ENCODE measurements around the gene SPAG16. TPM values are rescaled to one million over a fixed set of nuclear protein-coding genes. Genes with fewer than 3 reads are reported as not detected.

Gene SPAG16
- total and polyA plus RNA-seq, 2 of the 13 experiments (the other 11 are each of a cell fraction or from before 2014, with no cell fraction given), result 9.6 to 26.5 TPM

DNA sequence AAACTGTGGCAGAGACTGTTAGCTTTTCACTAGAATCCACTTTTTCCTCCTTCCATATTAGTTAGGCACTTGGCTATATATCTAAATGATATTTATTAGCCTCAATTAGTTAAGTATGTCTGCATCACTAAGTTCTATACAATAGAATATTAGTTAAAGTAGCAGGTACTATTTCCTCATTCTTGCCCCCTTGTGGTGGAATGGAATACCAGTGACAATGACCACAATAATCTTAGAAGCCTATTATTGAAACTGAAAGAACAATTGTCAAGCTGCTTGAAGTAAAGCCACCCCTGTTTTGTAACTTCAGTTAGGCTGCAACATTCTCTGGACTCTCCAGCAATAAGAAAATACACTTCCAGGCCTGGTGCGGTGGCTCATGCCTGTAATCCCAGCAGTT is 650.3 kb downstream of the SPAG16 start (continued):
- TF ChIP-seq SOX13 (IDR thresholded peaks at IDR 0.05), result no peak
- TF ChIP-seq SOX13 (CRISPR knock-in tag; conservative IDR thresholded peaks at IDR 0.05 in 1 of 2, IDR thresholded peaks at IDR 0.05 in 1 of 2), result peak in 1 of 2 experiments; percentile 10; a peak in 1 of 4 replicates
- peak; percentile 77 for TF ChIP-seq SMC3 (IDR thresholded peaks at IDR 0.05; ENCODE audit: low read length)
- TF ChIP-seq ELF3 (CRISPR knock-in tag; IDR thresholded peaks at IDR 0.05), result peak; percentile 44; the same call in 1 of the 2 replicates
- no peak for TF ChIP-seq SP5 (CRISPR knock-in tag; IDR thresholded peaks at IDR 0.05; ENCODE audit: borderline replicate concordance, low read depth)

DNA sequence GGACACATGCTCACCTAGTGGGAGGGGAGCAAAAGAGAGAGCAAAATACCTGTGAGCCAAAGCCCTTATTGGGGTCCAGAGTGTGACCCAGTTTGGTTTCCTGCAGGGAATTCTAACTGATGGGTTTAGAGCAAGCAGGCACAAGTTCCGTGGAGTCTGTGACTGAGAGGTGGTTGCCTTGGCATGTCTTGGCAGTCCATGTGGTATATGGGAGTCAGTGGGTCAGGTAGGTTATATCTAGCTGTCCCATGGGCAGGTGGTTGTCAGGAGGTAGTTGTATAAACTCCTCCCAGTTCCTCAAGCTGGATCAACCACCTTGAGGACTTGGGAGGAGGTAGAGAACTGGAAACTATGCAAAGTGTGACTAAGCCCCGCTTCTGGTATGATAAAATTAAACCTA is 673.8 kb downstream of the SPAG16 start:
- no peaks in the 10 kb centered on the region for H3K36me3 ChIP-seq (replicated peaks in 1 of 2; ENCODE audit: control insufficient read depth in 1 of 2, insufficient read depth in 2 of 2, low read length in 2 of 2)
- in situ Hi-C loops (cut with HindIII; ENCODE audit: extremely low pct_ligation_motif_present, low pct_unique_long_range_greater_than_20kb) (no loop called here), intact Hi-C loops (cut with micrococcal nuclease; ENCODE audit: unreplicated experiment) (no loop called here)
- ChIA-PET CTCF (ENCODE audit: low intra/inter-chr PET ratio, low total read pairs) (no interaction called here), POLR2A (no interaction called here)
- no peaks in the 10 kb centered on the region for H3K9me3 ChIP-seq (ENCODE audit: low read length)
- no peaks in the 10 kb centered on the region for H4K20me1 ChIP-seq (ENCODE audit: insufficient read depth, low read length)
- no peaks in the 10 kb centered on the region; a peak in 2 of 5 replicates for H3K27me3 ChIP-seq (ENCODE audit: control insufficient read depth in 1 of 2, insufficient read depth in 2 of 2, low read length in 2 of 2)
- ATAC-seq (no peak), FAIRE-seq (no peak), DNase-seq (ENCODE audit: low spot score) (no peak)
- no peaks in the 10 kb centered on the region for H3K4me1 ChIP-seq (ENCODE audit: insufficient read depth, low read length)
- H3K79me2 ChIP-seq (ENCODE audit: insufficient read depth, low read length), result no peaks in the 10 kb centered on the region
- H3K4me3 ChIP-seq (replicated peaks in 1 of 3; ENCODE audit: insufficient read depth in 1 of 3, low read depth in 2 of 3, low read length in 3 of 3), result no peak overlapping the region
- BruUV-seq (replicated peaks), result no TSS peak
- H3K4me2 ChIP-seq (ENCODE audit: low read depth, low read length), result no peak overlapping the region
- WGBS (ENCODE audit: low lambda C conversion rate), result 0% methylated on average over 2 of the region's 2 CpGs
- no peak overlapping the region for H2AFZ ChIP-seq (ENCODE audit: low read length)
- no peak overlapping the region for H3K27ac ChIP-seq (ENCODE audit: extremely low read length, insufficient read depth, low read length)
- H3K9ac ChIP-seq (ENCODE audit: insufficient read depth, low read depth, low read length), result no peak overlapping the region
- TF ChIP-seq ESRRA (CRISPR knock-in tag; IDR thresholded peaks at IDR 0.05; ENCODE audit: low read depth), result no peak
- no peak for TF ChIP-seq AGO2 (optimal IDR thresholded peaks at IDR 0.05; ENCODE audit: low read depth, low read length)
- TF ChIP-seq ZSCAN25 (CRISPR knock-in tag; IDR thresholded peaks at IDR 0.05), result no peak
- TF ChIP-seq CENPX (CRISPR knock-in tag; IDR thresholded peaks at IDR 0.05), result no peak
- TF ChIP-seq ZSCAN21 (CRISPR knock-in tag; IDR thresholded peaks at IDR 0.05; ENCODE audit: borderline replicate concordance), result no peak
- TF ChIP-seq, protein P1, sequence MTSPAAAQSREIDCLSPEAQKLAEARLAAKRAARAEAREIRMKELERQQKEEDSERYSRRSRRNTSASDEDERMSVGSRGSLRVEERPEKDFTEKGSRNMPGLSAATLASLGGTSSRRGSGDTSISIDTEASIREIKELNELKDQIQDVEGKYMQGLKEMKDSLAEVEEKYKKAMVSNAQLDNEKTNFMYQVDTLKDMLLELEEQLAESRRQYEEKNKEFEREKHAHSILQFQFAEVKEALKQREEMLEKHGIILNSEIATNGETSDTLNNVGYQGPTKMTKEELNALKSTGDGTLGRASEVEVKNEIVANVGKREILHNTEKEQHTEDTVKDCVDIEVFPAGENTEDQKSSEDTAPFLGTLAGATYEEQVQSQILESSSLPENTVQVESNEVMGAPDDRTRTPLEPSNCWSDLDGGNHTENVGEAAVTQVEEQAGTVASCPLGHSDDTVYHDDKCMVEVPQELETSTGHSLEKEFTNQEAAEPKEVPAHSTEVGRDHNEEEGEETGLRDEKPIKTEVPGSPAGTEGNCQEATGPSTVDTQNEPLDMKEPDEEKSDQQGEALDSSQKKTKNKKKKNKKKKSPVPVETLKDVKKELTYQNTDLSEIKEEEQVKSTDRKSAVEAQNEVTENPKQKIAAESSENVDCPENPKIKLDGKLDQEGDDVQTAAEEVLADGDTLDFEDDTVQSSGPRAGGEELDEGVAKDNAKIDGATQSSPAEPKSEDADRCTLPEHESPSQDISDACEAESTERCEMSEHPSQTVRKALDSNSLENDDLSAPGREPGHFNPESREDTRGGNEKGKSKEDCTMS (CRISPR knock-in tag; conservative IDR thresholded peaks at IDR 0.05), result no peak
- TF ChIP-seq REPIN1 (CRISPR knock-in tag; IDR thresholded peaks at IDR 0.05; ENCODE audit: borderline replicate concordance, low read depth), result no peak
- TF ChIP-seq ZNF510 (CRISPR knock-in tag; IDR thresholded peaks at IDR 0.05; ENCODE audit: low read depth), result no peak
- TF ChIP-seq MATR3 (CRISPR knock-in tag; IDR thresholded peaks at IDR 0.05), result no peak
- no peak for TF ChIP-seq ZNF282 (IDR thresholded peaks at IDR 0.05; ENCODE audit: partially characterized antibody)
- TF ChIP-seq, protein P2, sequence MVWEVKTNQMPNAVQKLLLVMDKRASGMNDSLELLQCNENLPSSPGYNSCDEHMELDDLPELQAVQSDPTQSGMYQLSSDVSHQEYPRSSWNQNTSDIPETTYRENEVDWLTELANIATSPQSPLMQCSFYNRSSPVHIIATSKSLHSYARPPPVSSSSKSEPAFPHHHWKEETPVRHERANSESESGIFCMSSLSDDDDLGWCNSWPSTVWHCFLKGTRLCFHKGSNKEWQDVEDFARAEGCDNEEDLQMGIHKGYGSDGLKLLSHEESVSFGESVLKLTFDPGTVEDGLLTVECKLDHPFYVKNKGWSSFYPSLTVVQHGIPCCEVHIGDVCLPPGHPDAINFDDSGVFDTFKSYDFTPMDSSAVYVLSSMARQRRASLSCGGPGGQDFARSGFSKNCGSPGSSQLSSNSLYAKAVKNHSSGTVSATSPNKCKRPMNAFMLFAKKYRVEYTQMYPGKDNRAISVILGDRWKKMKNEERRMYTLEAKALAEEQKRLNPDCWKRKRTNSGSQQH (CRISPR knock-in tag; IDR thresholded peaks at IDR 0.05; ENCODE audit: low read depth), result no peak
- TF ChIP-seq, protein P3, sequence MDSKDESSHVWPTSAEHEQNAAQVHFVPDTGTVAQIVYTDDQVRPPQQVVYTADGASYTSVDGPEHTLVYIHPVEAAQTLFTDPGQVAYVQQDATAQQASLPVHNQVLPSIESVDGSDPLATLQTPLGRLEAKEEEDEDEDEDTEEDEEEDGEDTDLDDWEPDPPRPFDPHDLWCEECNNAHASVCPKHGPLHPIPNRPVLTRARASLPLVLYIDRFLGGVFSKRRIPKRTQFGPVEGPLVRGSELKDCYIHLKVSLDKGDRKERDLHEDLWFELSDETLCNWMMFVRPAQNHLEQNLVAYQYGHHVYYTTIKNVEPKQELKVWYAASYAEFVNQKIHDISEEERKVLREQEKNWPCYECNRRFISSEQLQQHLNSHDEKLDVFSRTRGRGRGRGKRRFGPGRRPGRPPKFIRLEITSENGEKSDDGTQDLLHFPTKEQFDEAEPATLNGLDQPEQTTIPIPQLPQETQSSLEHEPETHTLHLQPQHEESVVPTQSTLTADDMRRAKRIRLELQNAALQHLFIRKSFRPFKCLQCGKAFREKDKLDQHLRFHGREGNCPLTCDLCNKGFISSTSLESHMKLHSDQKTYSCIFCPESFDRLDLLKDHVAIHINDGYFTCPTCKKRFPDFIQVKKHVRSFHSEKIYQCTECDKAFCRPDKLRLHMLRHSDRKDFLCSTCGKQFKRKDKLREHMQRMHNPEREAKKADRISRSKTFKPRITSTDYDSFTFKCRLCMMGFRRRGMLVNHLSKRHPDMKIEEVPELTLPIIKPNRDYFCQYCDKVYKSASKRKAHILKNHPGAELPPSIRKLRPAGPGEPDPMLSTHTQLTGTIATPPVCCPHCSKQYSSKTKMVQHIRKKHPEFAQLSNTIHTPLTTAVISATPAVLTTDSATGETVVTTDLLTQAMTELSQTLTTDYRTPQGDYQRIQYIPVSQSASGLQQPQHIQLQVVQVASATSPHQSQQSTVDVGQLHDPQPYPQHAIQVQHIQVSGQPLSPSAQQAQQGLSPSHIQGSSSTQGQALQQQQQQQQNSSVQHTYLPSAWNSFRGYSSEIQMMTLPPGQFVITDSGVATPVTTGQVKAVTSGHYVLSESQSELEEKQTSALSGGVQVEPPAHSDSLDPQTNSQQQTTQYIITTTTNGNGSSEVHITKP (CRISPR knock-in tag; IDR thresholded peaks at IDR 0.05; ENCODE audit: low read depth), result no peak
- TF ChIP-seq ZNF138 (CRISPR knock-in tag; IDR thresholded peaks at IDR 0.05; ENCODE audit: low read depth), result no peak
